KOPT-K1 (cell line): ENCODE measurements around the gene C2orf76.

ENCODE experiments used
- H3K27ac ChIP-seq: fragments of 200-600 bp; sonication (generic); 2 replicates; pipeline ENCODE4 v1.5.1; 2016; ENCODE audit warnings: antibody characterized with exemption, mild to moderate bottlenecking, low read depth, low read length; ENCODE audit not compliant: poor library complexity, severe bottlenecking
- H3K36me3 ChIP-seq: fragments of 200-600 bp; sonication (generic); 2 replicates; pipeline ENCODE4 v1.5.1; 2017; ENCODE audit warnings: antibody characterized with exemption, mild to moderate bottlenecking, low read length, moderate library complexity; ENCODE audit not compliant: insufficient read depth
- H3K9me3 ChIP-seq: fragments of 200-600 bp; sonication (generic); 2 replicates; pipeline ENCODE4 v1.5.1; 2017; ENCODE audit warnings: antibody characterized with exemption, low read length, mild to moderate bottlenecking; ENCODE audit not compliant: insufficient read depth, poor library complexity, severe bottlenecking

Gene C2orf76

DNA sequence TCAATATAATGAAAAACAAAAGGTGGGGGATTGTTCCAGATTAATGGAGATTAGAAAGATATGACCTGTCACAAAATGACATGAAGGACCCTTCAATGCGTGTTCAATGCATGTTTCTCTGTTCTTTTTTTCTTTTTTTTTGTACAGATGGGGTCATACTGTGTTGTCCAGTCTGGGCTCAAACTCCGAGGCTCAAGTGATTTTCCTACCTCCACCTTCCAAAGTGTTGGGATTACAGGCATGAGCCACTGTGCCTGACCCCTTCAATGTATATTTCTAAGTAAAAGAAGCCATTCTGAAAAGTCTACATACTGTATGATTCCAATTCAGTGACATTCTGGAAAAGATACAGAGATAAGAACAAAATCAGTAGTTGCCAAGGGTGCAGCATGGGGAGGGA lies 32.8 kb downstream of the C2orf76 start:
- H3K27ac ChIP-seq = no peak overlapping the region
- no peaks in the 10 kb centered on the region for H3K9me3 ChIP-seq

DNA sequence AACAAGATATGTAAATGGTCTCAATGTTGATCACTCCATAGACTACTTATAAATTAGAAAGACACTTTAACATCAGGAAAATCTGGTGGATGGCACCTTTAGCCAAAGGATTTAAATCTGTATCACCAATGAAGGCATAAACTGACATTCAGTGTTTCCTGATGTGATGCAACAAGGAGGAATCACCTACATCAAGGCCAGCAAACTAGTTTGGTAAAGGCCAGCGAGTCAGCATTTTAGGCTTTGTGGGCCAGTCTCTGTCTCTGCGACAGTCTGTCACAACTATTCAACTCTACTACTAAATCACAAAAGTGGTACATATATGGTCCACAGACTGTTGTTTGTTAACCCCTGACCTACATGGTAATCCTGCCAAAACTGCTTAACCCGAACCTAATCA lies 33.3 kb downstream of the C2orf76 start:
- Histone ChIP-seq H3K27ac (no peak overlapping the region), H3K36me3 (no peaks in the 10 kb centered on the region)

More for the DNA sequence above, 32.8 kb downstream of the C2orf76 start:
- no peaks in the 10 kb centered on the region for H3K36me3 ChIP-seq

DNA sequence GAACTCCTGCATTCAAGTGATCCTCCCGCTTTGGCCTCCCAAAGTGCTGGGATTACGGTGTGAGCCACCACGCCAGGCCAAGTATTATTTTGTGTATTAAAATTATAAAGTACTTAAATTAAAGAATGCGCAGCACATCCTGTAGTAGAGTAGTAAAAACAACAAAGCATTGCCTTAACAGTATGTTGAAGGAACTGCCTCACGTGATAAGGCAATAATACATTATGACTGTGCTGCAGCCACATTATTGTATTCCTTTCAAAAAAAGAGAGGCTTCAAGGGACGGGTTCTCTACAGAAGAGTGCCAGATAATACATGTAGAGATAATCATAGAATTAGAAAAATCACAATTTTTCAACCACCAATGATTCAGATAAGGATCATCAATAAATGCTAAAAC lies 33.7 kb downstream of the C2orf76 start:
- Histone ChIP-seq H3K36me3 (no peaks in the 10 kb centered on the region), H3K9me3 (no peaks in the 10 kb centered on the region), H3K27ac (no peak overlapping the region)

More for the DNA sequence above, 33.3 kb downstream of the C2orf76 start:
- no peaks in the 10 kb centered on the region for H3K9me3 ChIP-seq

DNA sequence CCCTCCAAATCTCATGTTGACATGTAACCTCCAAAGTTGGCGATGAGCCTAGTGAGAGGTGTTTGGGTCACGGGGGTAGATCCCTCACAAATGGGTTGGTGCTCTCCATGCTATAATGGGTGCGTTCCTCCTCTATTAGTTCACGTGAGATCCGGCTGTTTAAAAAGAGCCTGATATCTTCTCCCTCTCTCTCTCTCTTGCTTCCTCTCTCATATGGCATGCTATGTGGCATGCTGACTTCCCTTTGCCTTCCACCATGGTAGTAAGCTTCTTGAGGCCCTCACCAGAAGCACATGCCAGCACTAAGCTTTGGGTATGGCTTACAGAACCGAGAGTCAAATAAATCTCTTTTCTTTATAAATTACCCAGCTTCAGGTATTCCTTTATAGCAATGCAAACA lies 39.2 kb downstream of the C2orf76 start:
- Histone ChIP-seq H3K9me3 (no peaks in the 10 kb centered on the region), H3K27ac (no peak overlapping the region), H3K36me3 (no peaks in the 10 kb centered on the region)

DNA sequence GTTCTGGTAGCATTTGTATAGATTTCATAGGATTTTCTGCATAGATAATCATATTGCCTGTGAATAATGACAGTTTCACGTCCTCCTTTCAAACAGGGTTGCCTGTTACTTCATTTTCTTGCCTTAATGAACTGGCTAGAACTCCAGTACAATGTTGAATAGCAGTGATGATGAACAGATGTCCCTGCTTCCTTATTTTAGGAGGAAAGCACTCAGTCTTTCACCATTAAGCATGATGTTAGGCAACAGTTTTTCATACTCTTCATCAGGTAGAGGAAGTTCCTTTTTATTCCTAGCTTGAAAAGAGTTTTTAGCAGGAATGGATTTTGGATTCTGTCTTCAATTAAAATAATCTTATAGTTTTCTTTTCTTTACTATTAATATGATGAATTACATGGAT lies 39.7 kb downstream of the C2orf76 start:
- Histone ChIP-seq H3K36me3 (no peaks in the 10 kb centered on the region), H3K27ac (no peak overlapping the region), H3K9me3 (no peaks in the 10 kb centered on the region)

DNA sequence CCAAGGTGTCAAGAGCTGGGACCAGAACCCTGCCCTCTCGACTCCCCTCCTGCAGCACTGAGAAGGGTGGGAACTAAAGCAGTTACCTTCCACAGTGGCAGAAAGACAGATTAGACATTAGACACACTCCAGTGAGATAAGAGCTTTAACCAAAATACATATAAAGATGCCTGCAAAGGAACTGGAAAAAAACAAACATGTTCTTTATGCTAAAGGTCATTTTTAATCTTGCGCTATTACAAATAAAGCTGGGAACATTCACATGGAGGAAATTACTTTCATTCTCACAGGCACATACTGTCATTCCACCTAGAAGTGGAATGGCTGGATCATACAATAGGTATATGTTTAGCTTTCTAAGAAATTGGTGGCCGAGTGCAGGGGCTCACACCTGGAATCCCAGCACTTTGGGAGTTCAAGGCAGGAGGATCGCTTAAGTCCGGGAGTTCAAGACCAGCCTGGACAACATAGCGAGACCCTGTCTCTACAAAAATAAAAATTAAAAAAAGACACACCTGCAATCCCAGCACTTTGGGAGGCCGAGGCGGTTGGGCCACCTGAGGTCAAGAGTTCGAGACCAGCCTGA lies 41.9 kb downstream of the C2orf76 start:
- no peaks in the 10 kb centered on the region for H3K36me3 ChIP-seq
- H3K9me3 ChIP-seq = no peaks in the 10 kb centered on the region
- no peak overlapping the region for H3K27ac ChIP-seq

DNA sequence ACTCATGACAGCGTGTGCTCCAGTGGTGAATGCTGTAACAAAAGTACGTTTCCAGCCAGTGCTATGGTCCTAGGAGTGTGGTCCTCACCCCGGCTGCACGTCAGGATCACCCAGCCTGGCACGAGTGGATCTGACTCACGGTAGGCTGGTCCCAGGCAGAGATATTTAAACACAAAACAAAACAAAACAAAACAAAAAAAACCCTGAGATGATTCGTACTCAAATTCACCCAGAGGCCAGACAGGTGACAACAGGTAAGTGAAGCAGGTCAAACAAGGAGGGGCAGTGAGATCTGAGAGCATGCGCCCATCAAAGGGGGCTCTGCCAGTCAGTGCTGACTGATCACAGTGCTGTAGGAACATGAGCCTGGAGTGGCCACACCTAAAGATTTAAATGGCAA lies 43.2 kb downstream of the C2orf76 start:
- Histone ChIP-seq H3K27ac (no peak overlapping the region), H3K36me3 (no peaks in the 10 kb centered on the region), H3K9me3 (no peaks in the 10 kb centered on the region)

DNA sequence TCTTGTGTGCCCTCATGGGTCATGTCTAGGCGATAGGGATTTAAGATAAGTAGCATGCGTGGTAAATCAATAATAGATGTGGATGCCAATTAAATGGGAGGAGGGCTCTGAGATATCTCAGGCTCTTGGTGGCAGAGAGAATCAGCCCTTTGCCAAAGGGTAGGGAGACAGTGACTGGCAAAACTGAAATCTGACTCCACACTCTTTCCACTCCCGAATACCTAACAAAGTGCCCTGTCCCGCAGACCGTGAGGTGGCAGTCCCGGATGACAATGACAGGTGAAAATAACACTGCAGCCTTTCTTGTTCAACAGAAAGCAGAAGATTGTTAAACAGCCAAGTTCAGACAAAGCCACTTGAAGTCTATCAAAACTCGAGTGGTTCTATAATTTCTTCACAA lies 47.0 kb downstream of the C2orf76 start:
- Histone ChIP-seq H3K36me3 (no peaks in the 10 kb centered on the region), H3K27ac (no peak overlapping the region)

DNA sequence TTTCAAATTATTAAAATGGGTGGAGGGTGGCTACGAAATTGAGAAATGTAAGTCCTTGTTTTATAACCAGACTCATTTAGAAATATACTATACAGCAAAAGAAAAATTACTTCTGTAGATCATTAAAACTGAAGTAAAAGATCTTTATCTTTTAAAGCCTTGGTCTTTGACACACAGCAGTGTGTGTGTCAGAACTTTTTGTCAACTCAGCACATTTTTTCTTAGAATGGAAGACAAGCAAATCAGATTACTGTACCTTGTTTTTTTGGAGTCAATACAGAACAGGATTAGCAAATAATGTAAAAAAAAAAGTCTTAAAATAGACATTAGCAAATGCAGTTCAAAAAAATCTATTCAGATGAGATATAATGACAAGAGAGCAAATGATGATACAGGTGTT lies 49.1 kb downstream of the C2orf76 start:
- Histone ChIP-seq H3K36me3 (no peaks in the 10 kb centered on the region), H3K27ac (no peak overlapping the region), H3K9me3 (no peaks in the 10 kb centered on the region)

More for the DNA sequence above, 47.0 kb downstream of the C2orf76 start:
- no peaks in the 10 kb centered on the region for H3K9me3 ChIP-seq

DNA sequence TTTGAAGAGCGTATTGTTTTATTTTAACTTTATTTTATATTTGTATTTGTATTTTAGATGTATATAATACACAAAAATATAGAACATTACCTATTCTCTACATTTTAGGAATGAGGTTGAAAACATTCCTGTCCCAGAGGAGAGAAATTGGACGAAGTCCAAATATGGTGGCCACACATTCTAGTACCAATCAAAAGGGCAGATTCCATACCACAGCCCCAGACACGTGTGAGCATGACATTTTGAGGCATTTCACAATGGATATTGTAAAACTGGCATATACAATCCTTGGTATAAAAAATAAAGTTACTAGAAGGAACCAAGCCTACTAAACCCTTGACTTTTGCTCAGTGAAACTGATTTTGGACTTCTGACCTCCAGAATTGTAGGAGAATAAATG lies 50.6 kb downstream of the C2orf76 start:
- H3K27ac ChIP-seq = no peak overlapping the region
- H3K36me3 ChIP-seq = no peaks in the 10 kb centered on the region
- no peaks in the 10 kb centered on the region for H3K9me3 ChIP-seq

DNA sequence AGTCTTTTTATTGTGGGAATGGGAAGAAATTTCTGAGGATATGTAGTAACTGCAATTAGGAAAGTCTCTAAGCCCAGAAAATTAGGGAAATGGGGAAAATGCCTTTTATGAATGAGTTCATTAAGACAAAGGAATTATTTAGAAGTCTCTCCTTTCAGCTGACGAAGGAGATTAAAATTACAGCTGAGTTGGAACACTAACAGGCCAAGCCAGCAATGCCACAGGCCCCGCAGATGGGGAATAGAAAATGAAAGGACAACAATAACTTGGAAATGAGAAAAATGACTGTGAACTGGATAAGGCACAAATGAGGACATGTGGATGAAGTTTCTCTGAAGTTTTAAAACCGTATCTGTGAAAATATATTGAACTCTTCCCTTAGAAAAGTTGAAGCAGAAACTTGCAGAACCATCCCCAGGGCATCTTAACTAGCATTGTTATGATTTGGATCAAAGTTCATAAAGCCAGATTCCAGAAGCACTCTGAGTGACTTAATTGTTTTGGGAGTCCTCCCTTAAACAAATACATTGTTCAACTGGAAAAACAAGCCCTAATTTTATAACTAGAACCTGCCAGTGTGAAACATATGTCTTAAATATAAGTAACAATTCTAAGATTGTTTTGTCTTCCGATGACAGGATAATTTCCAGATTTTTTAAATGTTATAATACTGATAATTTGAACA lies 51.3 kb downstream of the C2orf76 start:
- no peak overlapping the region for H3K27ac ChIP-seq
- H3K36me3 ChIP-seq = no peaks in the 10 kb centered on the region
- no peaks in the 10 kb centered on the region for H3K9me3 ChIP-seq

DNA sequence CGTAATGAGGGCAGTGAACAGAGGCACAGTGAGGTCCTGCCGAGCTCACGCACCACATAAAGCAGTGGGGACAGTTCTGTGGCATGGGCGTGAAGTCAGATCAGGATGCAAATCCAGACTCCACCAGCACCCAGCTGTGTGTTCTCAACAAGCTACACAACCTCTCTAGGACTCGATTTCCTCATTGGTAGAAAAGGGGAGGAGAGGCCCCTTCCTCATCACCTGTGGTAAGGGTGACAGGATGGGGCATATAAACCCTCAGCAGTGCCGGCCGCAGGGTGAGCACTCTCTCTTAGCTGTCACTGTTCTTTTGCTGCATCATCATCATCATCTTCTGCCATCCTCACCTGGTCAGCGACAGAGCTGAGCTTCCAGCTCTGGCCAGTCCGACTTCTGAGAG lies 54.8 kb downstream of the C2orf76 start:
- no peaks in the 10 kb centered on the region for H3K36me3 ChIP-seq
- no peak overlapping the region for H3K27ac ChIP-seq
- no peaks in the 10 kb centered on the region for H3K9me3 ChIP-seq

DNA sequence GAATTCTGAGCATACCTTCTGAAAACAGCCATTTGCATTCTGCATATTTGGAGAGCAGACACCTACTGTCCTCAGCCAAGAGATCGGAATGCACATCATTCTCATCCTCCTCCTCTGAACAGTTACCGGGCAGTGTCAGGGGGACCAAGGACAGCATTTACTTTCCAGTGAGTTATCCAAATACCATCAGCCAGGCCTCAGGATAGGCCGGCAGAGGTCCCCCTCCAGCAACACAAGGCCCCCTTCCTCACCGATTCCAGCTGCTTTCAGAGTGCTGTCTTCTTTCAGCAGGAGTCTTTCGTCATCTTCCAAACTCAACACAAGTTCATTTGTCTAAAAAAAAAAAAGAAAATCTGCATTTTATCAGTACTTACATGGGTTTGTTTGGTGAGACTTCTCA lies 55.3 kb downstream of the C2orf76 start:
- no peaks in the 10 kb centered on the region for H3K9me3 ChIP-seq

DNA sequence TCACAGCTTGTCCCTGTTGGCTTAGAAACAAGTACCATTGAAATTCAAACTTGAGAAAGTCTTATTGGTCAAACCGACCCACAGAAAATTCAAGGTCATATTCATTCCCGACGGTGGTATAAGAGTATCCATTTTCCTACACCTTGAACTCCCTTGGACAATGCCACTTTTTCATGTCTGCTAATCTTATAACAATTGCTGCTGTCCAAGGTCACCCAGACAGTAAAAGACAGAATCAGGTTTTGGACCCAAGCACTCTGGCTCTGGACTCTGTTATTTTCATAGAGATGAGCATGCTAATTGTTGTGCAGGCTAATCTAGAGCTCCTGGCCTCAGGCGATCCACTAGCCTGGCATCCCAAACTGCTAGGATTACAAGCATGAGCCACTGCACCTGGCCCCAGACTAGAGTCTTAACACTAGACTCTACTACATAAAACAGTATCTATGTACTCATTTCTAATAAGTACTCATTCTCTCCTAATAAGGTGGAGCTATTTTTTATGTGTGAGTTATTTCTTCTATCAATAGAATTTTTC lies 57.8 kb downstream of the C2orf76 start:
- Histone ChIP-seq H3K27ac (no peak overlapping the region), H3K36me3 (no peaks in the 10 kb centered on the region), H3K9me3 (no peaks in the 10 kb centered on the region)

More for the DNA sequence above, 55.3 kb downstream of the C2orf76 start:
- Histone ChIP-seq H3K36me3 (no peaks in the 10 kb centered on the region), H3K27ac (no peak overlapping the region)

DNA sequence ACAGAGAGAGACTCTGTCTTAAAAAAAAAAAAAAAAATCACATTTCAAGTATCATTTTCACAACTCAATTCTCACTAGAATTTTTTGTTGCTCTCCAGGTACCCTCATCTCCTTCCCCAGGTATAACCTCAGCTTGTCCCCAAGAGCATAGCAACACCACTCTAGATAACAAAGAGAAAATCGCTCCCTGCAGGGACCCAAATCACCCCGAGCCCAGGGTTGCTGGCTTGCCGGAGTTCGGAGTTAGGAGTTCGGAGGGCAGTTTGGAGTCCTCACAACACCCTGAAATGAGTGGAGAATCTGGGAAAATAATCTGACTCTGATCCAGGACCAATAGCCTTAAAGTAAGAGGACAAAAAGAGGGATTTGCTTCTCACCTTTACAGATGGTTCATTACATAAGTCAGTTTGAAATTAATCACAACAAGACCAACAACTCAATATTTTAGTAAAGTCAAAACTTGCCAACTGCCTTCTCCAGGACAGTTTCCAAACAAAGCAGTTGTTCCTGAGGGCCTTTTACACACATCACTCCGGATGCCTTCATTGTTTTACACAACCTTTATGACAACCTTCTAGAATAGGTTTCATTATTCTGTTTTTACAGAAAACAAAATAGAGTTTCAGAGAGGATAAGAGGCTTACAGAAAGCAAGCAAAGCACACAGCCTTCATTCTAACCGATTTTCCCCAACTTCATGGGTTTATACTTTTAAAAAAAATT lies 59.1 kb downstream of the C2orf76 start:
- no peaks in the 10 kb centered on the region for H3K36me3 ChIP-seq
- no peaks in the 10 kb centered on the region for H3K9me3 ChIP-seq
- no peak overlapping the region for H3K27ac ChIP-seq
